HG03097 (cell line): Measurements from ENCODE around the gene TMC1.
"Not testable (repeated sequence)": the region's sequence is repeated elsewhere in the genome, so short reads cannot be mapped to it uniquely, and the experiment has no call there.

ENCODE experiments used
- ATAC-seq: cut with Tn5 transposase; IDR thresholded peaks from one replicate; pipeline ENCODE4 v1.9.1; 2021; ENCODE audit not compliant: unreplicated experiment, low FRiP score

The TMC1 gene

DNA sequence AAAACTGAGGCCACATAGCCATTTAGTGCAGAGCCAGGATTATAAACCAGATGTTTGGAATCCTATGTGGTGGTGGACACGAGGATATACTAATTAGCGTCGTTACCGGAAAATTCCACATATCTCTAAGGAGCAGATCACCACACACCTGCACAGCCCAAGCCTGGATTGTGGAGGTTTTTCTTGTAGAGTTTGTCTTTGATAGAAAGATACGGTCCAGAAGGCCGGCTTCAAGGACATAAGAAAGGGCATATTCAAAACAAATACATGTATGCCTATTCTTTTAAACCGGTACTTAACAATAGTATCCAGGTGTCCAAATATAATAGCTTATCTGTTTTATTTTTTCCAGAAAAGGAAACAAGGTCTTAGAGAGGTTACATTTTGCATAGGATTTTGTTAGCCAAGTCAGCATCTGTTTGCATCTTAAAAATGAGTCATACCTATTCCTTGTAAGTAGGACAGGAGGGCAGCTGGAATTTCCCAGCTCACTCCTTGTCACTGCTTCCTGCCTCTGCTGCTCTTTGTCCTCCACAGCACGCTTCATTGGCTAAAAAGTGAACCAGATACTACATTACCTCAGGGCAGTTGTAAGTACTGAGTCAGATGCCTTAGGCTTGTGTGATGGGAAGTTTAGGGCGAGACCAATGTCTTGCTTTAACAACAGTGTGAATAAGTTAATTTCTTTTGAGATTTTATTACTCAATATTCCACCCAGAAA, 3.6 kb downstream of the TMC1 start:
- peak; percentile 61 for ATAC-seq

DNA sequence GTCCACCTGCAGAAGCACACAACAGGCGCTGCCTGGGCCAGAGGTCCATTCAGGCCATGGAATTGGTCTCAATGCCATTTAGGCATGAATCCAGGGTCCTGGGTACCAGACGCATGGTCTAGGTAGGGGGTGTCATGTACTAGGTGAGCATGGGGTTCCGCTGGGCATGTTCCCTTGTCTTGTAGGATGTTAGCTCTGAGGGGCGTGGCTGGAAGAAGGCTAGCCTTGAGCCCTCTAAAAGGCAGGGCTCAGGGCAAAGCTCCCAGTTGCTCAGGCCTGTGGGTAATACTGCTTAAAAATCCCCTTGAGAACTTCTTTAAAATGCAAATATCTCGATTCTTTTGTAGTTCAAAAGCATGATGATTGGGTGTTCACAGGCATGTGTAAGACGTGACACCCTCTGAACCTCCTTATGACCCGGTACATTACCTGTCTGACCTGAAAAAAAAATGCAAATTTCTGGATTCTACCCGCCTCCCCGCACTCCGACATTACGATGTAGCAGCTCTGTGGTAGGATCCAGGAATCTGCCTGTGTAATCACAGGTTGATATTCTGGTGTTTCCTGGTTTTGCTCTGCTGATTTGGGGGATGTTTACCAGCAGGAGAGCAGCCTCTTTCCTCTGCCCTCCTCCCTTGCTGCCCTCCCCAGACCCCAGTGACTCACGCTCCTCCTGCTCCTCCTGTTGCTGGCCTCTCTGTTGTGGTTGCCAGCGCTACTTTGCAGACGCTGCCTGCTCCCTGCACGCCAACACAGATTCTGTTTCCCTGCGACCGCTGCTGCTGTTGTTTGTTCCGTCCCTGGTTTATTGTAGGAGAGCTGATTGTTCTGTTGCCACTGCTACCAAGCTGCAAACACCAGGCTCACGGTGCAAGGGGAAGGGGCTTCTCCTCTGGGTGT, 5.7 kb downstream of the TMC1 start:
- ATAC-seq = no peak

DNA sequence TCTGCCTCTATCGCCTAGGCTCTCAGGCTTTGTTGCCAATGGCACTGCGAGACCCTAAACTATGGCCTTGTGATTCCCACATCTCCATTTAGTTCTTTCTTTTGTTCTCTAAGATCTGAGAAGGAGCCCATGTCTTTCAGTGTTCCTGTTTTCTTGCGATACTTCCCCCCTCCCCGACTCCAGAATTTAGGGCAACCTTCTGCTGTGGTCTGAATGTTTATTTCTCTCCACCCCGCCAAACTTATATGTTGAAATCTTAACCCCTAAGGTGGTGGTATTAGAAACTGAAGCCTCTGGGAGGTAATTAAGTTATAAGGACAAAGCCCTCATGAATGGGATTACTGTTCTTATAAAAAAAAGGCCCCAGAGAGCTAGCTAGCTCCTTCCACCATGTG, 6.4 kb downstream of the TMC1 start:
- no peak for ATAC-seq

DNA sequence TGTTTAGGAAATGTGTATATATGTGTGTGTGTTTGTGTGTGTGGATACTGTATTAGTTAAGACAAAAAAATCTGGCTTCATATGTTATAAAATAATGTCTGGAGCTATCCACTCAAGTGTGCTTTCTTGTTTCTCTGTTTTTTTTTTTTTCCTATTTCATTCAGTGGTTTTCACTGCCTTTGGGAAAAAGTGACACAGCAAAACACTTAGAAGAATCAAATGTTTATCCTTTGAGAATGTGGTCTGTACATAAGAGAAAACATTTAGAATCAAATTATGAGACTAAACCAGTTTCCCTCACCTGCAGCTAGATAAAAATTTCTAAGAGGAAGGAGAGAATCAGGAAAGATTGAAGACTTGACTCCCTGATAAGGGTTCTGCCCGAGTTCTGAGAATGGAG, 8.1 kb downstream of the TMC1 start:
- no peak for ATAC-seq

DNA sequence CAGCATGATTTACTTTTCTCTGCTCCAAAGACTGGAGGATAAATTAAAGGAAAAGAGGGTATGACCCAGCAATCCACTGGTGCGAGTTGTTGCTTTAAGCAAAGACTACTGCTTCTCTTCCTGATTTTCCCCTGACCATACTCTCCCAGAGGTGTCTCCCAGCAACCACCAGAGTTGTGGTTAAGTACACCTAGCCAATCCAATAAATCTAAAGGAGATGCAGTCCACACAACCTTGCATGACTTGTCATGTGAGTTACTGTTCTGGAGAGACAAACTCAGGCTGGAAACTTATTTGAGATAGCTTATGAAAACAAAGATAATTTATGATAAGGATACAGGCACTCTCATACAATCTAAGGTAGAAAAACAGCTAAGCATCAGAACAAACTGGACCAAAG, 11.9 kb downstream of the TMC1 start:
- no peak for ATAC-seq

DNA sequence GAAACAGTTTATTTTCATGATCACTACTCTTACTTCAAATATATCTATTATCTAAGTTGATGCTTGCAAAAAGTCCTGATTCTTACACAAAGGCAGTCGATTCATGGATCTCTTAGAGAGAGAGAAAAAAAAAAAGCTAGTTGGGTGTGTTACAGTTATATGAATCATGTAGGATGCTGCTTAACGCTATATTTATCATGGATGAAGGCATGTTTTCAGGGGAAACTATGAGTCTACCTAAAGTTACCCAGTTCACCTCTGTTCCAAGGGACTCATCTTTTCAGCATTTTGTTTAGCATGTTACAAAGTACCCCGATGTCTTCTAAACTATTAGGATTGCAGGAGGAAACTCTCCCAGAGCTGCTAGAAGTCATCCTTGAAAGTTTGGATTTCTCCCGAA, 13.5 kb downstream of the TMC1 start:
- ATAC-seq = no peak

DNA sequence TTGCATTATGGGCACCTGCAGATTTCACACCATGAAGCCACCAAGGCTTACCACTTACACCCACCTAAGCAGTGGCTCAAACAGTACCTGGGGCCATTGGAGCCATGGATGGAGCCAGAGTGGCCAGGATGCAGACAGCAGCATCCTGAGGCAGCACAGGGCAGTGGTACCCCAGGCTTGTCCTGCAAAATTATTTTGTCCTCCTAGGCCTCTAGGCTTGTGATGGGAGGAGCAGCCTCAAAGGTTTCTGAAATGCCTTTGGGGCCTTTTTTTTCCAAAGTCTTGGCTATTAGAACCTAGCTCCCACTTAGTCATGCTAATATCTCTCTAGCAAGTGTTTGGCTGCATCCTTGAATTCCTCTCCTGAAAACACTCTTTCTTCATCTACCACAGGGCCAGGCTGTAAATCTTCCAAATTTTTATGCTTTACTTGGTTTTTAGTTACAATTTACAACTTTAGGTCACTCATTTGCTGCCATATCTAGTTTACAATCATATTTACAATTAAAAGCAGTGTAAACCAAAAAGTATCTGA, 15.7 kb downstream of the TMC1 start:
- ATAC-seq = no peak

DNA sequence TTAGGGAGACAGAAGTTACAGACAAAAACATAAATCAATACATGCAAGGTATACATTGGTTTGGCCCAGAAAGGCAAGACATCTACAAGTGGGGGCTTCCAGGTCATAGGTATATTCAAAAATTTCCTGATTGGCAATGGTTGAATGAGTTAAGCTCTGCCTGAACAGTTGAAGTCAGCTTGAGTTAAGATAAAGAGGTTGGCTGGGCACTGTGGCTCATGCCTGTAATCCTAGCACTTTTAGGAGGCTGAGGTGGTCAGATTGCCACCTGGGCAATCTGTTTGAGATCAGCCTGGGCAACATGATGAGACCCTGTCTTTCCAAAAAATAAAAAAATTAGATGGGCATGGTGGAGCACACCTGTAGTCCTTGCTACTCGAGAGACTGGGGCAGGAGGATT, 16.3 kb downstream of the TMC1 start:
- no peak for ATAC-seq

DNA sequence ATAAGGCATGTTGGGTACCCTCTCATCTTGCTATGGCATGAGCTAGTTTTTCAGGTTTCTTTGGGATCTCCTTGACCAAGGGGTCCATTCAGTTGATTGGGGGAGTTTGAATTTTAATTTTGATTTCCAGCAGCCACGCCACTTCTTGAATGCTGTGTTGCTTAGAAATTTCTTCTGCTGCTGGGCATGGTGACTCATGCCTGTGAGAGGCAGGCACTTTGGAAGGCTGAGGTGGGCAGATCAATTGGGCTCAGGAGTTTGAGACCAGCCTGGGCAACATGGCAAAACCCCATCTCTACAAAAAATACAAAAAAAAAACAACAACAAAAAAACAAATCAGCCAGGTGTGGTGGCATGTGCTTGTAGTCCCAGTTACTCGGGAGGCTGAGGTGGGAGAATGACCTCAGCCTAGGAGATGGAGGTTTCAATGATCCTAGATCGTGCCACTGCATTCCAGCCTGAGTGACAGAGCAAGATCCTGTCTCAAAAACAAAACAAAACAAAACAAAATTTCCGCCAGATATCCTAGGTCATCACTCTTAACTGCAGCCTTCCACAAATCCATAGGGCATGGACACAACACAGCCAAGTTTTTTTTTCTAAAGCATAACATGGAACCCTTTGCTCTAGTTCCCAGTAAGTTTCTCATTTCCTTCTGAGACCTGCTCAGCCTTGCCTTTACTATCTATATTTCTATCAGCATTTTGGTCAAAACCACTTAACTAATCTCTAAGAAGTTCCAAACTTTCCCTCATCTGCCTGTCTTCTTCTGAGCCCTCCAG, 17.7 kb downstream of the TMC1 start:
- no peak for ATAC-seq

DNA sequence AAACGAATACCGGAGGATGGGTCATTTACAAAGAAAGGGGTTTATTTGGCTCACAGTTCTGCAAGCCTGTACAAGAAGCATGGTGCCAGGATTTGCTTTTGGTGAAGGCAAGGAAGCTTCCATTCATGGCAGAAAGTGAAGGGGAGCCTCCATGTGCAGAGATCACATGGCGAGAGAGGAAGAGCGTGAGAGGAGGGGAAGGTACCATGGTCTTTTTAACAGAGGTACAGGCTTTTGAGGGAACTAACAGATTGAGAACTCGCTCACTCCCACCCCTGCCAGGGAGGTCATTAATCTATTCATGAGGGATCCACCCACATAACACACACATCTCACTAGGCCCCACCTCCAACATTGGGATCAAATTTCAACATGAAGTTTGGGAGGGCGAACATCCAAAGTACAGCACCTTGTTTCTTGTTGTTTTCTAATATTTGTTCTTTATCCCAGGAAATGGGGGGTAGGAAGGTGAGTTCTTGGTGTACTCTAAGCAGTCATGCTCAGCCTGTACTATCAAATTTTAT, 18.5 kb downstream of the TMC1 start:
- ATAC-seq = no peak

DNA sequence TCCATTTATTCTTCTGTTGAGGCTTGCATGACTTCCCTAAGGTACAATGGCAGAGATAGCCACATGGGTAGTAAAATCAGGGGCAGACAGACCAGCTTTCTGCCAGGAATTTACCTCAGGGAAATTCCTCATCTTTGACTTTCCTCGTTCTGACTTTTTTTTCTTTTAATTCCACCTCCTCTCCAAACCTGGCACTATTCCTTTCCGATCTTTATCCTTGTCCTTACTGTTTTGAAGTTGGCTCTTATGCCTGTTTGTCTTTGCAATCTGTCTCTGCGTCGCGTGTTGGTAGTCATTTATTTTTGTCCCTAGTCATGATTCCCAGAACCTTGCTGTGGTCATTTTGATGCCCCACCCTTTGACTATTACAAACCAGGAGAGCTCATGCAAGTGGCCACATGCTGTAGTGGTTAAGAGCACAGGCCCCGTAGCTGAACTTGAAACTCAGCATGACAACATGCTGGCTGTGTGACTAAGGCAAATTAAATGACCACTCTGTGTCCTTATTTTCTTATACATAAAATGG, 19.0 kb downstream of the TMC1 start:
- ATAC-seq = no peak

DNA sequence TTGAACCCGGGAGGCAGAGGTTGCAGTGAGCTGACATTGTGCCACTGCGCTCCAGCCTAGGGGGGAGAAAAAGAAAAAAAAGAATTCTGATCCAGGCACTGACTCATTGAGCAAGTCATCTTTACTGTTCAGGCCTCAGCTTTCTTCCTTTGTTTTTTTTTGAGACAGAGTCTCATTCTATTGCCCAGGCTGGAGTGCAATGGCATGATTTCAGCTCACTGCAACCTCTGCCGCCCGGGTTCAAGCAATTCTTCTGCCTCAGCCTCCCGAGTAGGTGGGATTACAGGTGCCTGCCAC, 21.1 kb downstream of the TMC1 start:
- ATAC-seq = not testable (repeated sequence)

DNA sequence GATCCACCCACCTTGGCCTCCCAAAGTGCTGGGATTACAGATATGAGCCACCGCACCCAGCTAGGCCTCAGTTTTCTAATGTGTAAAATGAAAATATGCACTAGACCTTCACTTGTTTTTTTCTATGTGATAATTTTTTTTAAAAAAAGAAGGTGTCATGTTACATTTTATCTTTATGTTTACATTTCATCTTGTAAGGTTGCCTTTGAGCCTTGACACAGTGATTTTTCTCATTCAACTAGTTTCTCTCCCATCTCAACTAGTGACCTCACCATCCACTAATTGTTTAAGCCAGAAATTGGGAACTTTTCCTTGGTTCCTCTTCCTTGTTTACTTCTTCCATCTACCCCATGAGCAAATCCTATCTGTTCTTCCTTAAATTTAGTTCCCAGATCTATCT, 21.5 kb downstream of the TMC1 start:
- ATAC-seq = no peak

DNA sequence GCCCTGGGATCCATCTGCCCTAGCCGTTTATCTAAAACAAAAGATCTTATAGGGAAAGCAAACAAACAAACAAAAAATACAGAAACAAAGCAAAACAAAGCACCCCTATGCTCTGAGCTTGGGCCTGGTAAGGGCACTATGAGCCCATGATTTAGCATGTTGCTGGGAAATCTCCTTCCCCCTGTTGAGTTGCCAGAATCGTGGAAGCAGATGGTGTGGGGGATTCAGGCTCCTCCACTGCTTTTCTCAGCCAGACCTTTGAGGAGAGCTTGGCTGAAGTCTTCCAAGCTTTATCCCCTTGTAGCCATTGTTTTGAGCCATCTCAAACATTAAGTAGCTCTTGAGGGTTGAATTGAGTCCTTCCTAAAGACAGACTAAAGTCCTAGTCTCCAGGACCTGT, 29.9 kb downstream of the TMC1 start:
- no peak for ATAC-seq

DNA sequence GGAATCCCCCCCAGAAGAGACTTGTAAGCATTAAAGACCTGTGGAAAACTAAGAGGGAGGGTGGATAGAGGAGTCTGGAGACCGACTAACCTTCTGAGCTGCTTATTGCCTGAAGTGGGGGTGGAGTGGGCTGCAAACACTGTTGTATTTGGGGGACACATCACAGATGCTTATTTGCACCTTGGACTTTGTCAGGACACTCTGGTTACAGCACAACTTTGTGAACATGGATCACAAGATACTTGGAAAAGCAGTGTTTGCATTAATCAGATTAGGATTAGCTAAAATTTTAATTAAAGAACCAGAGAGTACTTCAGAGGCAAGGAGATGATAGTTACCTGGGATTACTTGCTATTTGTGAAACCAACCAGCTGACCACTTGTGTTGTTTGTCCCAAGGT, 30.9 kb downstream of the TMC1 start:
- no peak for ATAC-seq

DNA sequence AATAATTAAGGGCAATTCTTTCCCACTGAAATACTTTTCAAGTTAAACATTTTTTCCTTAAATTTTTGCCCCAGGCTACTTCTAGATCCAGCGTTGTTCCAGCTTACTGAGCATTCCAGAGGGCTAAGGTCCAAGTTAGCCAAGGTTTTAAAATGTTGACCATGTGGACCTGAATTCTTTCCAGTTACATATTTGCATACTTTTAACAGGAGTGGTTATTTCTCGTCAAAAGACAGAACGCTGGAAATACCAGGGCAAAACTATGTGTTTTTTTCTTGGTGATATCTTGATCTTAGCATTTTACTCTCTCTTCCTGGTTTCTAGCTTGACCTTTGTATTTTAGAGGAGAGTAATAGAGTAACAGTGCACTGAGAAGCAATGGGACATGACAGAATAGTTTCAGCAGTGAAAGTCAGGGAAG, 32.8 kb downstream of the TMC1 start:
- ATAC-seq = no peak

DNA sequence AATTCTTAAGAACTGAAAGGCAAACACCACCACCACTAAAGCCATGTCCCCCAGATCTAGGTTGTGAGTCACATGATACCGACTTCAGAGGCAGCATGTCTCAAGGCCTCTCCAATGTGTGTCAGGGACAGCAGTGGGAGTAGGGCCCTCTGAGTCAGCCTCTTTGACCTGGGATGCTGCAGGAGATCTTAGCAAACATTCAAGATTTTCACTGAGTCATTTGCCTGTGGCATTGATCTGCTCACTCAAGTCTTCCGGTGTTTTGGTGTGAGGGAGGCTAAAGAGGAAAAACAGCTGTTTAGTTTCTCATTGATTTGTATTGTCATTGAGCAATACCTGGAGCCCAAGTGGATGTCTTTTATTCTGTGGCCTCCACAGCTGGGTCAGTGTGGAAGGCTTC, 36.1 kb downstream of the TMC1 start:
- ATAC-seq = no peak

DNA sequence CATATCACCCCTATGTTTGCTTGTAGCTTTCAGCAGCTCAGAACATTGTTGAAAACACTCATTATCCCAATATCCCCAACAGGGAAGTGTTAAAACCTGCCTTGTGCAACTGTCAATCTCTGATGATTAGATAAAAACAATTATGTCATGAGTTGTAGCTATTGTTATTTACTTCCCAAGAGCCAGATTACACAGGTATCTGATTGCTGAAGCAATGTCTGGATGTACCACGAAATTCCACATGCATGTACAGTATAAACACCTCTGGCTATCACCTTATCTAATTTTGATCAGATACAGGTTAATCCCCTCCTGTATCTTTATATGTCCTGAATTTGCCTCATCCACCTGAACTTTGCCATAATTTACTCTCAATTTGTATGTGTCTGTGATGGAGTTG, 38.7 kb downstream of the TMC1 start:
- no peak for ATAC-seq

DNA sequence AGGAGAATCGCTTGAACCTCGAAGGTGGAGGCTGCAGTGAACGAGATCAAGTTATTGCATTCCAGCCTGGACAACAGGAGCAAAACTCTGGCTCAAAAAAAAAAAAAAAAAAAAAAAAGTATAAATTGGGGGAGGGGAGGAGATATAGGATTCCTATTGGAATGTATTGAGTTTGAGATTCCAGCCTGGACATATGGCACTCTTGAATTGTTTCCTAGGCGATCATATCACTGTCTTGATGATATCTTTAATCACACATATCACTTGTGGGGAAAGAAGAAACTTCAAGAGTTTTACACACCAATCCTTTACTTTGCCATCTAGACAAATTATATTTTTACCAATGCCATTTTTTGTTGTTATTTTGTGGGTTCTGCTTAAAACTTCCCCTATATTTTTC, 42.4 kb downstream of the TMC1 start:
- ATAC-seq = no peak

DNA sequence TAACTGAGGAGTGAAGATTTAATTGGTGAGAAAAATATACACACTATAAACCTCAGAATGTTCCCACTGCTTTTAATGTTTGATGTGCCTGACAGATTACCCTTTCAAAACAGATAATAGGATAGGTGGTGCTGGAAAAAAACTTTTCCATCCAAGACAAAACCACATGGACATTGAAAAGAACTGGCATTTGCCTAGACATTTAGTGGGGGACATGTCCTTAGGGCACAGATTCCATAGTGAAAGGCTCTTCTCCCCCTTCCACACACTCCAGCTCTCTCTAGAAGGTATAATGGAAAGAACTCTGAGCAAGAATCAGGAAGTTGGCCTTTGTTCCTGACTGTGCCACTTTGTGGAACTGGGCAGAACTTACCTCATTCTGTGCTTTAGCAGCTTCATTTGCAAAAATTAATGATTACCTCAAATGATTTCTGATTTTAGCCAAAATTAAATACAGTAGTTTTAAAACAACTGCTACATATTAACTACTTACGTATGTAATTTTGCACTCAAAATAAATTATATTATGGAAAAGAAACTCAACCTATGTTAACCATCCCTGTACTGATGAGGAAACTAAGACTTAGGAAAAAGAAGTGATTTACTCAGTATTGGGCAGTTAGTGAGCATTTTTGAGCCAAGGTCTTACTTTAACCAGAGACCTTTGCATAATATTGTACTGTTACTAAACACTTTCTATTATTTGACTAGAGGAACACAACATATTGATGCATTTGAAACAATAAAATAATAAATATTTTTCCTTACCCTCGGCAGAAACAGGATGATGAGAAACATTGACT, 43.3 kb downstream of the TMC1 start:
- ATAC-seq = no peak
